T-helper 22 cell (primary cell): Measurements from ENCODE around the gene CACNG7.
"Not testable (repeated sequence)": the region's sequence is repeated elsewhere in the genome, so short reads cannot be mapped to it uniquely, and the experiment has no call there.

ENCODE experiments used
- DNase-seq: peaks from one replicate; pipeline ENCODE4 v3.0.0-alpha.2; 2020; ENCODE audit warnings: low read depth

Gene CACNG7

DNA sequence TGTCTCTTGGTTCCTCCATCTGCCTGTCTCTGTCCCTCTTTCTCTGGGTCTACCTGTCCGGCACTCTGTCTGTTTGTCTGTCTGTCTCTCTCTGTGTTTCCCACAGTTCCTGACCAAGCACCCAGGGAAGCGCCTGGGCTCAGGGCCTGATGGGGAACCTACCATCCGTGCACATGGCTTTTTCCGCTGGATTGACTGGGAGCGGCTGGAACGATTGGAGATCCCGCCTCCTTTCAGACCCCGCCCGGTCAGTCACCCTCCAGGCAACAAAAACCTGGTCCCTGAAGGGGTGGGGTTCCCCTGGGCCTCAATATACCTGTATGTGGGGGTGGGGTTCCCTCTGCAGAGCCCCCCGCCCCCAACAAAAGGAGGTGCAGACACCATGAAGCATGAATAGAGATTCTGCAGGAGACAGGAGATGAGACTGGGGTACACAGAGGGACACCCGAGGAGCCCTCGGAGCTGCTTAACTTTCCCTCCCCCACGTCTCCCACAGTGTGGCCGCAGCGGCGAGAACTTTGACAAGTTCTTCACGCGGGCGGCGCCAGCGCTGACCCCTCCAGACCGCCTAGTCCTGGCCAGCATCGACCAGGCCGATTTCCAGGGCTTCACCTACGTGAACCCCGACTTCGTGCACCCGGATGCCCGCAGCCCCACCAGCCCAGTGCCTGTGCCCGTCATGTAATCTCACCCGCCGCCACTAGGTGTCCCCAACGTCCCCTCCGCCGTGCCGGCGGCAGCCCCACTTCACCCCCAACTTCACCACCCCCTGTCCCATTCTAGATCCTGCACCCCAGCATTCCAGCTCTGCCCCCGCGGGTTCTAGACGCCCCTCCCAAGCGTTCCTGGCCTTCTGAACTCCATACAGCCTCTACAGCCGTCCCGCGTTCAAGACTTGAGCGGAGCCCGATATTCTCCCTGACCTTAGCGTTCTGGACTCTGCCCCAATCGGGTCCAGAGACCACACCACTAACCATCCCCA lies 2.6 kb upstream of the CACNG7 start:
- DNase-seq: no peak

GRCh38 chr19:53907193-53907581 lies 1.9 kb upstream of the CACNG7 start:
- no peak for DNase-seq

DNA sequence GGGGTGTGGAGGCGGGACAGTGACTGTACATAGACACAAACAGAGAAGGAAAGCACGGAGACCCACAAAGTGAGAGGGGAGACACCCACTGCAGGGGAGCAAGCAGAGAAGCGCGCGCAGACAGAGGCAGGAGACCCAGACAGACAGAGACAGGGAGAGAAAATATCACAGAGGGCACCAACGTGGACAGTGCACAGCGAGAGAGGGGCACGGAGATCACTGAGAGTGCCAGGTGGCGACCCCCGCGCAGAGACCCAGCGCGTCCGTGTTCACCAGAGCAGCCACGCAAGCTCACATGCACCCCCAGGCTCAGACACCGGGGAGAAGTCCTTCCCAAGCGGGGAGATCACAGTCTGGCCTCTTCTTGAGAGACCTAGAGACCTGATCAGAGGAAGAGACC lies 1.4 kb upstream of the CACNG7 start:
- no peak for DNase-seq

DNA sequence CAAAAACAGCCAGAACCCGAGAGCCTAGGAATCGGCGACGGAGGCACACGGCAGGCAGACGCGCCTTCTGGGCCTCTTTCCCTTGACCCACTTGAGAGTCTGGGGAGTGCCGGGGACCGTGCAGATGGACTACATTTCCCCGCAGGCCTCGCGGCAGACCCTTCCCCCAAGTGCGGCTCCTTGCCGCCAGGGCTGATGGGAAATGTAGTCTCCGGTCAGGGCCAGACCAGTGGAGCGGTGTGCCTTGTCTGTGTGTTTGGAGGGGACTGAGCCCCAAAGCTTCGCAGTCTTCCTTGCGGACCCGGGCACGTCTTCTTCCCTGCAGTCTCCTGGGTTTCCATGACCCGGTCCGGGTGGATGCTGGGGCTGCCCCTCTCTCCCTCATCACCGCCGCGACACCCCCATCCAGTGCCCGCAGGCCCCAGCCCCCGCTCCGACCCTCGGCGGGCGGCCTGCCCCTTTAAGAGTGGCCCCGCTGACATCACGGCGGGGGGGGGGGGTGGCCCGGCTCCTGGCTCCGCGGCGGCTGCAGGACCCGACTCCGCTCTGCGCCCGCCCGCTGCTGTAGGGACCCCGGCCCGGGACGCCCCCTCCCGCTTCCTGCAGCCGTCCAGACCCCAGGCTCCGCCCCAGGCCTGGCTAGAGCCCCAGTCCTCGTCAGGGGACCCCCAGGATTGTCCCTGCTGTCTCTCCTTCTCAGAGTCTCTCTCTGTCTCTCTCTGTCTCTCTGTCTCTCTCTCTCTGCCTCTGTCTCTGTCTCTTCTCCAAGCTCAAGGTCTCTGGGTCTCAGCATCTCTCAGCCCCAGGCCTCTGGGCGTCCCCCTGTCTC lies 758 bp upstream of the CACNG7 start:
- DNase-seq: no peak

DNA sequence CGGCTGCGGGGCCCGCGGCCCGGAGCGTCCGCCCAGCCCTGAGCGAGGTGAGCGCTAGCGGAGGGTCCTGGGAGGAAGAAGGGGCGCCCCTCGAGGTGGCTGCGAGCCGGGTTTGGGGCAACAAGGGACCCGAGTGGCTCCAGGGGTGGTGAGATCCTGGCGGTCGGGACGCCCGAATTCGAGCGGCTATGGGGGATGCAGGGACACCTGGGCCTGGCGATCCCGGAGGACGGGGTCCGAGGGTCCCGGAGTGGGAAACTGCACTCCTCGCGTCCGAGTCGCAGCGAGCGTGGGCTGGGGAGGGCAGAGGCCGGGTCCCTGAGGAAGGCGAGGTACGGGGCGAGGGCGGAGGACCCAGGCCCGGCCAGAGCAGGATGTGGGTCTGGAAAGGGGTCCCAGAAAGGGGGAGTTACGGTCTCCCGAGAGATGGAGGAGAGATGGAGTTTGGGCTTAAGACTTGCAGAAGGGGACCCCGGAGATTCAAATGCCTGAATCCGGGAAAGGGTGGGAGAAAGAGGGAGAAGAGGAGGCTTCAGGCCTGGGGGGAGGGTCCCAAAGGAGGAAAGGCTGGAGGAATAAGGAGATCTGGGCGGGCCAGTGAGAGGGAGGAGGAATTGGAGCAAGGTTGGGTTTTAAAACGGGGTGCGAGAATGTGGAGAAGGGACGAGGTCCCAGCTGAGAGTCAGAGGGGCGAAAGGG lies 542 bp downstream of the CACNG7 start:
- no peak for DNase-seq

- DNase-seq: no peak
Observed at GRCh38 chr19:53910170-53910518, 1.1 kb downstream of the CACNG7 start.

DNA sequence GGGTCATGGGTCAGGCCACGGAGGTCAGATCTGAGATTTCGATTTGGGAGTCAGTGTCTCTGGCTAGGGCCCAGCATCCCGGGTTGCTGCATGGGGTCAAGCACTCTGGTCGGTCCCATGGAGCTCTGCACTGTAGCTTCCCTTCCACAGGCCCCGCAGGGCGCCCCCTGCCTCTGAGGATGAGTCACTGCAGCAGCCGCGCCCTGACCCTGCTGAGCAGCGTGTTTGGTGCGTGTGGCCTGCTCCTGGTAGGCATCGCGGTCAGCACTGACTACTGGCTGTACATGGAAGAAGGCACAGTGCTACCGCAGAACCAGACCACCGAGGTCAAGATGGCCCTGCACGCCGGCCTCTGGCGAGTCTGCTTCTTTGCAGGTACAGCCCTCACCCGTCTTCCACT lies 3.6 kb downstream of the CACNG7 start:
- DNase-seq: no peak

DNA sequence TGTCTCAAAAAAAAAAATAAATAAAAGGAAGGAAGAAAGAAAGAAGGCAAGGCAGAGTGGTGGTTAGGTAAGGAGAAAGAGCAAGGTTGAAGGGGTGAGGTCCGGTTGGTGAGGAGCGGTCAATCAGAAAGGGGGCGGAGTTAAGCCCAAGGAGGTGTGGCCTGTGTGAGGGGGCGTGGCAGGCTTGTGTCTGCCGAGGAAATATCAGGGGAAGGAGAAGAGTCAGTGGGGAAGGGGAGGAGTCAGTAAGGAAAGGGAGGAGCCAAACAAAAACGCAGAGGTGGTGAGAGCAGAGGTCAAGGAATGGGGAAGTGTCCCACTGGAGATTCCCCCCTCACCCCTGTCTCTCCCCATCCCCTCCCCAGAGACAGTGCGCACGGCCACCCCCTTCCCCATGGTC lies 5.9 kb downstream of the CACNG7 start:
- no peak for DNase-seq

DNA sequence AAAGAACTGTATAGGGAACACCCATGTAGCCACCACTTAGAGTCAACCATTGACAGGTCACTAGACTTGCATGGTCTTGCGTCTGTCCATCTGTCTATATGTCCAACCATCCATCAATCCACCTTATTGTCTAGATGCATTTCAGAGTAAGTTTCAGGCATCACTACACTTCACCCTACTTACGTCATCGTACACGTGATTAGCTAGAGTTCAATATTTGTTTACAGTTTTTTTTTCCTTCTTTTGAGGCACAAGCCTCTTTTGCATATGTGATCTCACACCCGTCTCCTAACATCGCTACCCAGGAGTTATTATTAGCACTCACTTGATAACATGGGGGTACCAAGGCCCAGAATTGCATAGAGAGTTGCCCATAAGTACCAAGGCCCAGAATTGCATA lies 6.9 kb downstream of the CACNG7 start:
- no peak for DNase-seq

GRCh38 chr19:53917356-53917755 lies 8.3 kb downstream of the CACNG7 start:
- no peak for DNase-seq

DNA sequence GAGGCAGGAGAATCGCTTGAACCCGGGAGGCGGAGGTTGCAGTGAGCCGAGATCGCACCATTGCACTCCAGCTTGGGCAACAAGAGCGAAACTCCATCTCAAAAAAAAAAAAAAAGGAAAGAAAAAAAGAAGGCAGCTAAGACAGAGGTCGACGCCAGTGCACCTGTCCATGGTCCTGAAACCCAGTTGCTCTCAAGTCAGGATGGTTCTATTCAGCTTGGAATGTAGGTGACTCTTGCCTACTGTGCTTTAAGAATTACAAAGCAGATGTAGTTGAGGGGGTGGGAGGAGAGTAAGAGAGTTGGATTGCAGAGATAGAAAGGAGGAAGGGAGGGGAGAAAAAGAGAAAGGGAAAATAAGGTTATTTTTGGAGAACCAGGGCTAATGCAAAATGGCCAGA lies 18.7 kb downstream of the CACNG7 start:
- DNase-seq: no peak

DNA sequence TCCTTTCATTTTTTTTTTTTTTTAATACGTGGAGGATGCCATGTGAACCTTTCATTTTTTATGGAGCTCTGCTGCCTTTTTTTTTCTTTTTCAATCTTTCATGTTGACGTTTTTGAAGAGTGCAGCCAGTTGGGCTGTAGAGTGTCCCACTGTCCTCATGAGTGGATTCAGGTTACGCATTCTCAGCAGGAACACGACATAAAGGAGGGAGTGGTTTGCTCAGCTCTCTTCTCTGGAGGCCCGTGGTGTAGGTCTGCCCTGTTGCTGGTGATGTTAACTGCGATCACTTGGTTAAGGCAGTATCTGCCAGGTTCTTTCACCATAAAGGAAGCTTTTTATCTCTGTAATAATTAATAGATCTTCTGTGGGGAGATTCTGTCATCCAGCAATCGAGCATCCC lies 27.0 kb downstream of the CACNG7 start:
- DNase-seq: no peak

DNA sequence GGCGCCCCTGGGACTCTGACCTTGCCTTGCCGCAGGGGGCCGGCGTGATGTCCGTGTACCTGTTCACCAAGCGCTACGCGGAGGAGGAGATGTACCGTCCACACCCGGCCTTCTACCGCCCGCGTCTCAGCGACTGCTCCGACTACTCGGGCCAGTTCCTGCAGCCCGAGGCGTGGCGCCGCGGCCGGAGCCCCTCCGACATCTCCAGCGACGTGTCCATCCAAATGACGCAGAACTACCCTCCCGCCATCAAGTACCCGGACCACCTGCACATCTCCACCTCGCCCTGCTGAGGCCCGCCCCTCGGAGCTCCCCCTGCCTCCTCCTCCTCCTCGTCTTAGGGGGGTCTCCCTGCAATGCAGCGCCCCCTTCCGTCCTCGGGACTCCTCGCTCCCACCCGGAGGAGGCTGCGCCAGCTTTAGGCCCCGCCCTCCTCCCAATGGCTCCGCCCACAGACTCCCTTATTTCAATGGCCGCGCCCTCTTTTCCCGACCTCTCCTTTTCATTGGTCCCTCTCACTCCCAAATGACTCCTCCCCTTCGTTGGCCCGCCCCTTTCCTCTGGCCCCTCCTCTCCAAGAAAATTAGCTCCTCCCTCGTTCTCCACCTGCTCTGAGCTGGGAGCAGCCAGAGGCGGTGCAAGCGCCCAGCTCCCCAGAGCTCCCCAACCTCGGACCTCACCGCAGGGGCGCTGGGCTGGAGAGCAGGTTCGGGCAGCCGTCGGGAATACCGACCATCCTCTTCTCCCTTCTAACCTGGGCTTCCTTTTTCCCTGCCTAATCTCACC lies 33.1 kb downstream of the CACNG7 start:
- DNase-seq: no peak

GRCh38 chr19:53944416-53944815 lies 35.3 kb downstream of the CACNG7 start:
- no peak for DNase-seq

DNA sequence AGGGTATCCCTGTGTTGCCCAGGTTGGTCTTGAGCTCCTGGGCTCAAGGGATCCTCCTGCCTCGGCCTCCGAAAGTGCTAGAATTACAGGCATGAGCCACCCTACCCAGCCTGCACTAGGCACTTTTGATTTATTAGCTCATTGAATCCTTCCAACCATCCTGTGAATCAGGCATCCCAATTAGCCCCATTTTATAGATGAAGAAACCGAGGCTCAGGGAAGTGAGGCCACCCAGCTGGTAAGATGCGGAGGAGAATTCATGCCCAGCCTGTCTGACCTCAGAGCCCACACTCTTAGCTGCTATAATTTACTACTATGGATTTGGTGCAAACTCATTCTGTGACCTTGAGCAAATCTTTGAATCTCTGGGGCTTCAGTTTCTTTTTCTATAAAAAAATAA lies 35.9 kb downstream of the CACNG7 start:
- no peak for DNase-seq

GRCh38 chr19:53945441-53945840 lies 36.4 kb downstream of the CACNG7 start:
- DNase-seq: no peak

DNA sequence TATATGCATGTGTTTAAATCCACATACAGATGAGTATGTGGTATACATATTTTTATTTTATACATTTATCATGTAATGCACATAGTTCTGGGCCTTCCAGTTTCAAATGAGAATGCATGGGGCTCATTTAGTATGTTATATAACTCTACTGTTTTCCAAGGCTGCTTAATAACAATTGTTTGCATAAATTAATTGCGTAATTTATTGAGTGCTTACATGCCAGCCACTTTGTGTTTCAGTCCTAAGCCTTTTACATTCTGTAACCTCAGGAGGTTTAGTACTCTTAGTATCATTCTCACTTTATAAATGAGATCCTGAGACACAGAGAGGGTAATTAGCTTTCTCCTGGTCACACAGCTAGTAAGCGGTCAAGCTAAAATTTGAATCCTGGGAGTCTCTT lies 36.9 kb downstream of the CACNG7 start:
- DNase-seq: no peak

- no peak for DNase-seq
Observed at GRCh38 chr19:53947624-53948023, 38.5 kb downstream of the CACNG7 start.

DNA sequence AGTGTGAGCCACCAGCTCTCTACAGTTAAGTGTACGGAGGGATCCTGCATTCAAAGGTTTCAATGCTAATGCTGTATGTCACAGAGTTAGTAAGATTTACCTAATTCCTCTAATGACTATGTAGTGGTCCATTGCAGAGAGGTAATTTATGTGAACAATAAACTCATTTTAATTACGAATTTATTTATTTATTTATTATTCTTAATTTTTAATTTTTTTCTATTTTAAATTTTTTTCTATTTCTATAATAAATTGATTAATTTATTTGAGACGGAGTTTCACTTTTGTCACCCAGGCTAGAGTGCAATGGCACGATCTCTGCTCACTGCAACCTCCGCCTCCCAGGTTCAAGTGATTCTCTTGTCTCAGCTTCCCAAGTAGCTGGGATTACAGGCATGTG lies 39.5 kb downstream of the CACNG7 start:
- not testable (repeated sequence) for DNase-seq

DNA sequence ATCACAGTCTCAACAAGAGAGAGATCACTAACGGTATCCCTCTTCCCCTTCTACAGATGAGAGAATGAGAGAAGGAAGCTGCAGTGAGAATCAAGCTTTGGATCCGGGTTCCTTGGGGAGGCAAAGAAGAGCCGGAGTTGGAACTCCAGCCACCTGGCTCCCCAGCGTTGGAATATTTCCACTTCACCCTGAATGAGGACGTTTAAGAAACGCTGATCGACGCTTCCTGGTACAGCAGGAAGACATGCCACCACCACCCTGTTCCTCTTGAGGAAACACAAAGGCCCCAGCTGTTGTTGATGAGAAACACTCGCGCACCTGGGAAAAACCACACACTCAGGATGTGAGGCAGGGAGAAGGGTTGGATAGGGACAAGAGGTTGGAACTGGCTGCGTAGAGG lies 42.4 kb downstream of the CACNG7 start:
- no peak for DNase-seq

DNA sequence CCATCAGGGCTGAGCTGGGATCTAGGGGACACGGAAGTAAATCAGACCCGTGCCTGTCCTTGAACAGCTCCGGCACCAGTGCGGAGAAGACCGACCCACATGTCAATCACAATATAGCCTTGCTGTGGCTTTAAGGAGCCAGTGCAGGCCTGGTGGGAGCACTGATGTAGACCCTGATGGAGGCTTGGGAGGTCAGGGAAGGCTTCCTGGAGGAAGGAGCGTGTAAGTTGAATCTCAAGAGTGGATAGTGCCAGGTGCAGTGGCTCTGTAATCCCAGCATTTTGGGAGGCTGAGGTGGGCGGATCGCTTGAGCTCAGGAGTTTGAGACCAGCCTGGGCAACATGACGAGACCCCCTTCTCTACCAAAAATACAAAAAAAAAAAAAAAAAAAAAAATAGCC lies 42.9 kb downstream of the CACNG7 start:
- DNase-seq: no peak

GRCh38 chr19:53953383-53953782 lies 44.3 kb downstream of the CACNG7 start:
- no peak for DNase-seq
